ENCODE data around the gene RTEL1. TPM values are rescaled to one million over a fixed set of nuclear protein-coding genes. Genes with fewer than 3 reads are reported as not detected.
"Not testable (repeated sequence)": the region's sequence is repeated elsewhere in the genome, so short reads cannot be mapped to it uniquely, and the experiment has no call there.

RTEL1 gene
- total RNA-seq, 2 experiments from 2014 or later, result 53.3 to 58.9 TPM

GRCh38 chr20:63622096-63622495, 36.0 kb upstream of the RTEL1 start:
- DNase-seq, result no peak
- H3K27me3 Mint-ChIP-seq, result no peaks in the 10 kb centered on the region
- ChIA-PET POLR2A (interaction anchor here (0.8 kb wide), 1 partner anchor 11 kb away, joined by 3 read pairs; no protein-coding TSS in a partner anchor), CTCF (no interaction called here)
- no peak overlapping the region for H3K27ac Mint-ChIP-seq
- H3K36me3 Mint-ChIP-seq (ENCODE audit: low read depth), result peaks cover 33% of the 10 kb centered on the region
- H3K4me3 Mint-ChIP-seq, result no peak overlapping the region
- H3K4me1 Mint-ChIP-seq, result peaks cover 28% of the 10 kb centered on the region
- no peaks in the 10 kb centered on the region for H3K9me3 Mint-ChIP-seq

DNA sequence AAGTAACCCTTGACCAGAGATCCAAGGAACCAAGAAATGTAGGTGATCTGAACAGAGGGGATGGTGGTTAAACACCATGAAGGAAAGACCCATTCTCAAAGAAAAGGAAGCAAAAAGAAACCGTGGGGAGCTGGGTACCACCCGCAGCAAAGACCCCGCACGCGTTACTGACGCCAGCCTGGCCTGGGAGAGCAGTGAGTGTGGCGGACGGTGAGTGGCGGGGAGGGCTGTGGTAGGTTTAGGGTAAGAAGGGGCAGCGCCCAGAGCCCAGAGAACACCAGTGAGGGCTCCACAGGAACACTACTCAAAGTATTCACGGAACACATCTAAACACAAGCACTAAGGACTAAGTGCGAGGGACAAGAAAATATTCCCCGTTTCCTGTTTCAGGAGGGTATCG, 35.4 kb upstream of the RTEL1 start:
- peaks cover 28% of the 10 kb centered on the region for H3K4me1 Mint-ChIP-seq
- H3K27me3 Mint-ChIP-seq, result no peaks in the 10 kb centered on the region
- ChIA-PET POLR2A (no interaction called here), CTCF (no interaction called here)
- peaks cover 30% of the 10 kb centered on the region for H3K36me3 Mint-ChIP-seq (ENCODE audit: low read depth)
- no peak overlapping the region for H3K4me3 Mint-ChIP-seq
- no peak overlapping the region for H3K27ac Mint-ChIP-seq
- no peaks in the 10 kb centered on the region for H3K9me3 Mint-ChIP-seq
- DNase-seq, result no peak

DNA sequence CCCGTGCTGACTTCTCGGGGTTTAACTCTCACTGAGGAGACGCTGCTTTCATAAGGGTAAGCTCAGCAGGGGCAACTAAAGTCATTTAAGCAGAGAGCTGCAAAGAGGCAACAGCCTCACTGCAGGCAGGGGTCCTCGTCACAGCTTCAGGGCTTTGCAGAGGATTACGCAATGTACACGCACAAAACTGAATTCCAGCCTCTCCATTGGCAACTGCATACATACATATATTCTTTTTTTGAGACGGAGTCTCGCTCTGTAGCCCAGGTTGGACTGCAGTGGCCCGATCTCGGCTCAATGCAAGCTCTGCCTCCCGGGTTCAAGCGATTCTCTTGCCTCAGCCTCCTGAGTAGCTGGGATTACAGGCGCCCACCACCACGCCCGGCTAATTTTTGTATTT, 33.6 kb upstream of the RTEL1 start:
- Mint-ChIP-seq H3K36me3 (ENCODE audit: low read depth) (peaks cover 32% of the 10 kb centered on the region), H3K4me1 (peaks cover 39% of the 10 kb centered on the region), H3K27me3 (no peaks in the 10 kb centered on the region), H3K27ac (no peak overlapping the region), H3K4me3 (no peak overlapping the region), H3K9me3 (no peaks in the 10 kb centered on the region)
- DNase-seq, result peak; percentile 1
- ChIA-PET CTCF (interaction anchor here (0.9 kb wide), 1 partner anchor 13 kb away, joined by 5 read pairs; no protein-coding TSS in a partner anchor), POLR2A (no interaction called here)

GRCh38 chr20:63625771-63626423, 32.2 kb upstream of the RTEL1 start:
- DNase-seq, result peak; percentile 39
- ChIA-PET CTCF (no interaction called here), POLR2A (no interaction called here)
- Mint-ChIP-seq H3K4me3 (peak overlapping the region; percentile 77), H3K4me1 (peaks cover 44% of the 10 kb centered on the region), H3K27ac (peak overlapping the region; percentile 81), H3K27me3 (no peaks in the 10 kb centered on the region), H3K9me3 (no peaks in the 10 kb centered on the region), H3K36me3 (ENCODE audit: low read depth) (peaks cover 37% of the 10 kb centered on the region)

DNA sequence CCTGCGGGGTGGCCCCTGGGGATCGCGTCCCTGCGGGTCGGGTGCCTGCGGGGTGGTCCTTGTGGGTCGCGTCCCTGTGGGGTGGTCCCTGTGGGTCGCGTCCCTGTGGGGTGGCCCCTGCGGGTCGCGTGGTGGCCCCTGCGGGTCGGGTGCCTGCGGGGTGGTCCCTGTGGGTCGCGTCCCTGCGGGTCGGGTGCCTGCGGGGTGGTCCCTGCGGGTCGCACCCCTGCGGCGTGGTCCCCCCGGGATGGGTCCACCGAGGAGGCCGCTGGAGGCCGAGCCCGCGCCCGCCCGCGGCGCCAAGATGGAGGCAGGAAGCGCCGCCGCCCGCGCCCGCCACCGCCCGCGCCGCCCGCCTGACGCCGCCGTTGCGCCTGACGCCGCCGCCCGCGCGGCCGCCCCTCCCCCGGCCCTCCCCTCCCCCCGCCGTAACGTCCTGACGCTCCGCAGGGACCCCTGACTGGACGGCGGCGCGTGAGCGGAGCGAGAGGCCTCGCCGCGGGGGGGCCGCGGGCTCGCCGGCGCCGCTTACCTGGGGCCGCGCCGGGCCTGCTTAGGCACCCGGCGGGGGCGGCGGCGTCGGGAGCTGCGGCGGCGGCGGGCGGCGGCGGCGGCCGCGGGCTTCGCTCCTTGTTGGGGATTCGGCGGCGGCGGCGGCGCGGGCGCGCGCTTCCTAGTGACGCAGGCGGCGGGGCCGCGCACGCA, 31.5 kb upstream of the RTEL1 start, which contains the start of gene GMEB2:
GMEB2 (minus strand) TSS at position 678 of the 705 bp plus-strand sequence. CDS start 7,704 bp downstream, outside the sequence.
- peak within 1 kb of the TSS; percentile 95 for H3K27ac Mint-ChIP-seq
- ChIA-PET POLR2A (interaction anchor here (0.6 to 1.1 kb wide), 3 partner anchors 9 to 20 kb away, joined by 3 to 5 read pairs (median 4); no protein-coding TSS in a partner anchor), CTCF (interaction anchor here (1.6 to 1.8 kb wide), 2 partner anchors 16 to 89 kb away, joined by 9 to 10 read pairs; partner anchors contain the start of gene PTK6)
- H3K9me3 Mint-ChIP-seq, result no peaks in the 10 kb centered on the region
- H3K4me1 Mint-ChIP-seq, result peaks cover 46% of the 10 kb centered on the region
- H3K4me3 Mint-ChIP-seq, result peak within 1 kb of the TSS; percentile 94
- DNase-seq, result peak; percentile 65
- H3K27me3 Mint-ChIP-seq, result no peaks in the 10 kb centered on the region
- H3K36me3 Mint-ChIP-seq (ENCODE audit: low read depth), result peaks cover 35% of the 10 kb centered on the region

DNA sequence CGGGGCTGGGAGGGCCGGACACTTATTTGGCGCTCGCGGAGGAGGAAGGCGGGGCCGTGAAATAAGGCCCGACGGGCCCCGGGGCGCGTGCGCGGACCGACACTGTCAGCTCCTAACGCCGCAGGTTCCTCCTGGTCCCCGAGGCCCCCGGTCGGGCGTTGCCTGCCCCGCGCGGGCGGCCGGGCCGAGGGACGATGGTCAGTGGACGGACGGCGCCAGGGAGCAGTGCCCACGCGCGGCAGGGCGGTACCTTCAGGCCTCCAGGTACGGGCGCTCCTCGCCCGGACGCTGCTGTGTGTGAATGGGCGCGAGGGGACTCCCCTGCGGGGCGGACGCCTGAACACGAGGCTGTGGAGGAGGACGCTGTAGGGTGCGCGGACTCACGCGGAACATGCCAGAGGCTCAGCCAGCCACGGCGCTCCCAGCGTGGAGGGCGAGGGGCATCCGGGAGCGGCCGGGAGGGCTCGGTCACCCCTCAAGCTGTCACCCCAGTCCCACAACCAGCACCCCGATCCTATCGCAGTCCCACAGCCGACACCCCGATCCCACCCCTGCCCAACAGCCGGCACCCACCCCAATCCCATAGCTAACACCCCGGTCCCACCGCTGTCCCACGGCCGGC, 30.9 kb upstream of the RTEL1 start:
- POLR2A ChIA-PET, result interaction anchor here (0.6 to 1.1 kb wide), 4 partner anchors 8 to 706 kb away, joined by 3 to 5 read pairs (median 4); no protein-coding TSS in a partner anchor
- Mint-ChIP-seq H3K9me3 (no peaks in the 10 kb centered on the region), H3K36me3 (ENCODE audit: low read depth) (peaks cover 35% of the 10 kb centered on the region), H3K4me1 (peaks cover 48% of the 10 kb centered on the region), H3K27ac (peak overlapping the region; percentile 95), H3K27me3 (no peaks in the 10 kb centered on the region), H3K4me3 (peak overlapping the region; percentile 94)
- CTCF ChIA-PET, result interaction anchor here (0.5 to 1.8 kb wide), 3 partner anchors 15 to 90 kb away, joined by 3 to 10 read pairs (median 9); partner anchors contain the start of gene PTK6
- peak; percentile 94 for DNase-seq

DNA sequence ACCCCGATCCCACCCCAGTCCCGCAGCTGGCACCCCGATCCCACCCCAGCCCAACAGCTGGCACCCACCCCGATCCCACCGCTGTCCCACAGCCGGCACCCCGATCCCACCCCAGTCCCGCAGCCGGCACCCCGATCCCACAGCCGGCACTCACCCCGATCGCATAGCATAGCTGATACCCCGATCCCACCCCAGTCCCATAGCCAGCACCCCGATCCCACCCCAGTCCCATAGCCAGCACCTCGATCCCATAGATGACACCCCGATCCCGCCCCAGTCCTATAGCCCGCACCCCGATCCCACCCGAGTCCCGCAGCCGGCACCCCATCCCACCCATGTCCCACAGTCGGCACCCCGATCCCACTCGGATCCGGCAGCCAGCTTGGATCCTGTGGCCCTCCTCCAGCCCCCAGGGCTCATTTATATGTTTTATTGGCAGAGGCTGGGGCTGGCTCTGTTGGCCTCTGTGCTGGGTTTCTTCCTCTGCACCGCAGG, 30.3 kb upstream of the RTEL1 start:
- Mint-ChIP-seq H3K27me3 (no peaks in the 10 kb centered on the region), H3K4me1 (peaks cover 46% of the 10 kb centered on the region), H3K4me3 (peak overlapping the region; percentile 94), H3K9me3 (no peaks in the 10 kb centered on the region), H3K27ac (peak overlapping the region; percentile 95), H3K36me3 (ENCODE audit: low read depth) (peaks cover 31% of the 10 kb centered on the region)
- no peak for DNase-seq
- ChIA-PET CTCF (interaction anchor here (0.5 to 1.8 kb wide), 3 partner anchors 14 to 90 kb away, joined by 3 to 10 read pairs (median 9); partner anchors contain the start of gene PTK6), POLR2A (interaction anchor here (1.1 kb wide), 1 partner anchor 14 kb away, joined by 4 read pairs; no protein-coding TSS in a partner anchor)

- Mint-ChIP-seq H3K4me3 (peak overlapping the region; percentile 94), H3K36me3 (ENCODE audit: low read depth) (peaks cover 34% of the 10 kb centered on the region), H3K27ac (peak overlapping the region; percentile 95), H3K9me3 (no peaks in the 10 kb centered on the region), H3K27me3 (no peaks in the 10 kb centered on the region), H3K4me1 (peaks cover 49% of the 10 kb centered on the region)
- peak; percentile 66 for DNase-seq
- ChIA-PET CTCF (interaction anchor here (1.0 to 1.8 kb wide), 3 partner anchors 13 to 91 kb away, joined by 5 to 10 read pairs (median 9); partner anchors contain the start of gene PTK6), POLR2A (no interaction called here)
Measured at GRCh38 chr20:63628246-63628975, 29.7 kb upstream of the RTEL1 start.

DNA sequence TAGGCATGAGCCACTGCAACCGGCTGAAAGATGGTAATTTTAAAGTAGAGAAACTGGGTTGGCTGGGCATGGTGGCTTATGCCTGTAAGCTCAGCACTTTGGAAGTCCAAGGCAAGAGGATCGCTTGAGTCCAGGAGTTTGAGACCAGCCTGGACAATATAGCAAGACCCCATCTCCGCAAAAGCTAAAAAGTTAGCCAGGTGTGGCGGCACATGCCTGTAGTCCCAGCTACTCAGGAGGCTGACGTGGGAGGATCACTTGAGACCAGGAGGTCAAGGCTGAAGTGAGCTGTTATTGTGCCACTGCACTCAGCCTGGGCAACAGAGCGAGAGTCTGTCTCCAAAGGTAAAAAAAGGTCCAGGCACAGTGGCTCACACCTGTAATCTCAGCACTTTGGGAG, 27.2 kb upstream of the RTEL1 start:
- H3K9me3 Mint-ChIP-seq, H3K27me3 Mint-ChIP-seq, DNase-seq, POLR2A ChIA-PET, H3K4me3 Mint-ChIP-seq, H3K27ac Mint-ChIP-seq: not testable (repeated sequence)
- CTCF ChIA-PET, result interaction anchor here (1.1 kb wide), 1 partner anchor 11 kb away, joined by 3 read pairs; no protein-coding TSS in a partner anchor
- Mint-ChIP-seq H3K36me3 (ENCODE audit: low read depth) (peaks cover 31% of the 10 kb centered on the region), H3K4me1 (peaks cover 57% of the 10 kb centered on the region)

DNA sequence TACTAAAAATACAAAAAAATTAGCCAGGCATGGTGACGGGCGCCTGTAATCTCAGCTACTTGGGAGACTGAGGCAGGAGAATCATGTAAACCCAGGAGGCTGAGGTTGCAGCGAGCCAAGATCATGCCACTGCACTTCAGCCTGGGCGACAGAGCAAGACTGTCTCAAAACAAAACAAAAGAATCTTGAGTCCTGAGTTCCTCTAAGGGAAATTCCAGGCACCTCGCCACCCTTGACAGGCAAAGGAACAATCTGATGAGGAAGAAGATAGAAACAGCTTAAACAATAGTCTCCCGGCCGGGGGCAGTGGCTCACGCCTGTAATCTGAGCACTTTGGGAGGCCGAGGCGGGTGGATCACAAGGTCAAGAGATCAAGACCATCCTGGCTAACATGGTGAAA, 26.7 kb upstream of the RTEL1 start:
- peaks cover 57% of the 10 kb centered on the region for H3K4me1 Mint-ChIP-seq
- CTCF ChIA-PET, result interaction anchor here (1.1 to 1.3 kb wide), 2 partner anchors 11 to 407 kb away, joined by 3 to 4 read pairs; no protein-coding TSS in a partner anchor
- H3K4me3 Mint-ChIP-seq, H3K9me3 Mint-ChIP-seq, H3K27me3 Mint-ChIP-seq, H3K27ac Mint-ChIP-seq, POLR2A ChIA-PET: not testable (repeated sequence)
- DNase-seq, result peak; percentile 4
- H3K36me3 Mint-ChIP-seq (ENCODE audit: low read depth), result peaks cover 31% of the 10 kb centered on the region

GRCh38 chr20:63633732-63634131, 24.4 kb upstream of the RTEL1 start:
- H3K27ac Mint-ChIP-seq, result peak overlapping the region; percentile 84
- H3K9me3 Mint-ChIP-seq, result no peaks in the 10 kb centered on the region

More at GRCh38 chr20:63633732-63634131, 24.4 kb upstream of the RTEL1 start:
- H3K4me1 Mint-ChIP-seq, result peaks cover 67% of the 10 kb centered on the region
- CTCF ChIA-PET, result interaction anchor here (0.6 kb wide), 1 partner anchor 114 kb away, joined by 5 read pairs; no protein-coding TSS in a partner anchor
- H3K27me3 Mint-ChIP-seq, result no peaks in the 10 kb centered on the region
- no peak for DNase-seq
- H3K36me3 Mint-ChIP-seq (ENCODE audit: low read depth), result peaks cover 28% of the 10 kb centered on the region
- no peak overlapping the region for H3K4me3 Mint-ChIP-seq
- POLR2A ChIA-PET, result no interaction called here
